Progenitor cell of endocrine pancreas (in vitro differentiated cells): ENCODE measurements around the gene NFAM1. TPM values are rescaled to one million over a fixed set of nuclear protein-coding genes. Genes with fewer than 3 reads are reported as not detected.
A peak's percentile ranks its signal among the peaks of the same experiment; 100 is the strongest.

ENCODE experiments used
- DNase-seq: peaks from one replicate; pipeline ENCODE4 v3.0.0; 2021; ENCODE audit warnings: low spot score; ENCODE audit not compliant: unreplicated experiment
- H3K27ac Mint-ChIP-seq: 2 replicates; pipeline ENCODE4 v1.8.0; 2021; ENCODE audit warnings: mild to moderate bottlenecking, moderate library complexity, mixed read lengths
- H3K27me3 Mint-ChIP-seq: 2 replicates; pipeline ENCODE4 v1.8.0; 2021; ENCODE audit warnings: mixed read lengths
- H3K36me3 Mint-ChIP-seq: 2 replicates; pipeline ENCODE4 v1.8.0; 2022; ENCODE audit warnings: mixed read lengths; ENCODE audit not compliant: insufficient read depth
- H3K4me1 Mint-ChIP-seq: 2 replicates; pipeline ENCODE4 v1.8.0; 2021; ENCODE audit warnings: low read depth, mixed read lengths
- H3K4me3 Mint-ChIP-seq: 2 replicates; pipeline ENCODE4 v1.8.0; 2021; ENCODE audit warnings: low read depth, mild to moderate bottlenecking, moderate library complexity, mixed read lengths
- H3K9me3 Mint-ChIP-seq: 2 replicates; pipeline ENCODE4 v1.8.0; 2021; ENCODE audit warnings: low read depth, mixed read lengths
- CTCF ChIP-seq: fragments of 200-600 bp; sonication (generic); IDR thresholded peaks from one replicate; pipeline ENCODE4 v1.5.0; 2021; ENCODE audit warnings: antibody characterized with exemption, mild to moderate bottlenecking; ENCODE audit not compliant: unreplicated experiment
- total RNA-seq: library from RNA; stranded (reverse); gene quantifications from 2 replicates; pipeline ENCODE4 v1.2.1, GENCODE V29; 2021

NFAM1 gene
- total RNA-seq, 1 donor from 2014 or later = 0.31 TPM

- H3K9me3 Mint-ChIP-seq = no peaks in the 10 kb centered on the region
- no peak for TF ChIP-seq CTCF
- peaks cover 30% of the 10 kb centered on the region for H3K27me3 Mint-ChIP-seq
- H3K4me1 Mint-ChIP-seq = peaks cover 6% of the 10 kb centered on the region
- no peak for DNase-seq
- H3K27ac Mint-ChIP-seq = peak overlapping the region; percentile 83
- no peaks in the 10 kb centered on the region for H3K36me3 Mint-ChIP-seq
- no peak overlapping the region for H3K4me3 Mint-ChIP-seq
Observed at GRCh38 chr22:42360348-42360747, 71.9 kb downstream of the NFAM1 start.

GRCh38 chr22:42358643-42359558 is 73.3 kb downstream of the NFAM1 start:
- no peak for DNase-seq
- no peaks in the 10 kb centered on the region for H3K4me1 Mint-ChIP-seq

GRCh38 chr22:42357634-42358296 is 74.4 kb downstream of the NFAM1 start:
- H3K27ac Mint-ChIP-seq = no peak overlapping the region

More at GRCh38 chr22:42358643-42359558, 73.3 kb downstream of the NFAM1 start:
- Mint-ChIP-seq H3K36me3 (no peaks in the 10 kb centered on the region), H3K27me3 (peaks cover 23% of the 10 kb centered on the region), H3K4me3 (no peak overlapping the region), H3K27ac (no peak overlapping the region), H3K9me3 (no peaks in the 10 kb centered on the region)
- TF ChIP-seq CTCF = no peak

GRCh38 chr22:42357221-42357620 is 75.0 kb downstream of the NFAM1 start:
- Mint-ChIP-seq H3K4me1 (no peaks in the 10 kb centered on the region), H3K9me3 (no peaks in the 10 kb centered on the region), H3K36me3 (no peaks in the 10 kb centered on the region), H3K27ac (no peak overlapping the region), H3K4me3 (no peak overlapping the region), H3K27me3 (peaks cover 23% of the 10 kb centered on the region)
- DNase-seq = no peak
- TF ChIP-seq CTCF = no peak

More at GRCh38 chr22:42357634-42358296, 74.4 kb downstream of the NFAM1 start:
- DNase-seq = no peak
- no peaks in the 10 kb centered on the region for H3K4me1 Mint-ChIP-seq
- H3K9me3 Mint-ChIP-seq = no peaks in the 10 kb centered on the region
- no peak overlapping the region for H3K4me3 Mint-ChIP-seq
- H3K36me3 Mint-ChIP-seq = no peaks in the 10 kb centered on the region
- no peak for TF ChIP-seq CTCF
- H3K27me3 Mint-ChIP-seq = peaks cover 23% of the 10 kb centered on the region

GRCh38 chr22:42356533-42356932 is 75.7 kb downstream of the NFAM1 start:
- no peak for TF ChIP-seq CTCF
- Mint-ChIP-seq H3K4me1 (no peaks in the 10 kb centered on the region), H3K36me3 (no peaks in the 10 kb centered on the region), H3K27me3 (peaks cover 26% of the 10 kb centered on the region), H3K4me3 (no peak overlapping the region), H3K9me3 (no peaks in the 10 kb centered on the region), H3K27ac (no peak overlapping the region)
- no peak for DNase-seq
